PC-3 (cell line): Measurements from ENCODE around the gene CDH13. TPM values are rescaled to one million over a fixed set of nuclear protein-coding genes. Genes with fewer than 3 reads are reported as not detected.

Source experiments
- ATAC-seq: fragments of 200-7000 bp; cut with Tn5 transposase; 2 replicates; pipeline ENCODE4 v1.9.1; 2020; ENCODE audit warnings: mild to moderate bottlenecking, moderate library complexity
- BruUV-seq: library from RNA; stranded (reverse); fragments of 400-500 nt; replicated peaks from 2 replicates; lab custom pipeline; 2021; lab: Mats Ljungman, UMichigan
- CTCF ChIA-PET: fragments of 300-600 bp; sonication (Branson Sonifier 250); formaldehyde crosslinking; loops from one replicate; lab custom pipeline; 2022; ENCODE audit warnings: antibody characterized with exemption; lab: Charles Lee
- POLR2A ChIA-PET: fragments of 300-600 bp; sonication (Branson Sonifier 250); formaldehyde crosslinking; loops from one replicate; lab custom pipeline; 2022; ENCODE audit warnings: antibody characterized with exemption; ENCODE audit not compliant: unreplicated experiment; lab: Charles Lee
- DNase-seq: peaks from one replicate; pipeline ENCODE4 v3.0.0-alpha.2; 2015
- H2AFZ ChIP-seq: fragments of 300-600 bp; sonication (generic); 2 replicates; pipeline ENCODE4 v1.6.0; 2016; ENCODE audit warnings: antibody characterized with exemption, low read length
- H3F3A ChIP-seq: fragments of 300-600 bp; sonication (generic); one replicate; pipeline ENCODE4 v1.6.0; 2017; ENCODE audit warnings: antibody characterized with exemption, low read length, control low read depth, mild to moderate bottlenecking; ENCODE audit not compliant: unreplicated experiment
- H3K27ac ChIP-seq: fragments of 300-600 bp; sonication (generic); 2 replicates; pipeline ENCODE4 v1.5.1; 2016; ENCODE audit warnings: mild to moderate bottlenecking, low read length
- H3K27me3 ChIP-seq: fragments of 300-600 bp; sonication (generic); 2 replicates; pipeline ENCODE4 v1.6.1; 2016; ENCODE audit warnings: low read length, mixed read lengths
- H3K36me3 ChIP-seq: fragments of 300-600 bp; sonication (generic); 2 replicates; pipeline ENCODE4 v1.6.1; 2016; ENCODE audit warnings: low read depth, mixed run types, low read length, mixed read lengths
- H3K4me1 ChIP-seq: fragments of 300-600 bp; sonication (generic); 2 replicates; pipeline ENCODE4 v1.5.1; 2016; ENCODE audit warnings: low read length; ENCODE audit not compliant: insufficient read depth
- H3K4me2 ChIP-seq: fragments of 300-600 bp; sonication (generic); 2 replicates; pipeline ENCODE4 v1.6.0; 2016; ENCODE audit warnings: low read length
- H3K4me3 ChIP-seq: fragments of 300-600 bp; sonication (generic); 2 replicates; pipeline ENCODE4 v1.5.1; 2016; ENCODE audit warnings: mild to moderate bottlenecking, low read length, mixed read lengths
- H3K79me2 ChIP-seq: fragments of 300-600 bp; sonication (generic); 2 replicates; pipeline ENCODE4 v1.6.1; 2017; ENCODE audit warnings: low read length, mixed read lengths
- H3K9ac ChIP-seq: fragments of 300-600 bp; sonication (generic); 2 replicates; pipeline ENCODE4 v1.6.0; 2016; ENCODE audit warnings: mild to moderate bottlenecking, low read length
- H3K9me2 ChIP-seq: fragments of 300-600 bp; sonication (generic); replicated peaks from 2 replicates; pipeline ENCODE4 v1.6.1; 2016; ENCODE audit warnings: mixed run types, low read length, mixed read lengths
- H3K9me3 ChIP-seq: fragments of 300-600 bp; sonication (generic); 2 replicates; pipeline ENCODE4 v1.6.1; 2016; ENCODE audit warnings: low read length, mixed read lengths
- H4K20me1 ChIP-seq: fragments of 300-600 bp; sonication (generic); 2 replicates; pipeline ENCODE4 v1.6.1; 2016; ENCODE audit warnings: low read length, mixed read lengths
- CTCF ChIP-seq: fragments of 300-600 bp; sonication (generic); conservative IDR thresholded peaks from 2 replicates; pipeline ENCODE4 v1.5.1; 2017; ENCODE audit warnings: antibody characterized with exemption, low read depth, mild to moderate bottlenecking, low read length
- EZH2 ChIP-seq: fragments of 300-600 bp; sonication (generic); IDR thresholded peaks from one replicate; pipeline ENCODE4 v1.6.1; 2017; ENCODE audit warnings: antibody characterized with exemption, mild to moderate bottlenecking, low read length; ENCODE audit not compliant: unreplicated experiment
- EZH2phosphoT487 ChIP-seq: fragments of 300-600 bp; sonication (generic); IDR thresholded peaks from 2 replicates; pipeline ENCODE4 v1.6.1; 2018; ENCODE audit warnings: mild to moderate bottlenecking, antibody characterized with exemption, low read length, borderline replicate concordance
- intact Hi-C: fragments of 100-400 bp; cut with micrococcal nuclease; formaldehyde crosslinking; loops from 2 replicates; pipeline ENCODE4 v1.9.0; 2023
- total RNA-seq: library from RNA; depleted of rRNA; stranded (reverse); fragments of >200 nt; gene quantifications from 2 replicates; pipeline ENCODE4 v1.2.3, GENCODE V29; 2014

The CDH13 gene
- total RNA-seq, 1 experiment from 2014 or later, result 0.36 TPM

DNA sequence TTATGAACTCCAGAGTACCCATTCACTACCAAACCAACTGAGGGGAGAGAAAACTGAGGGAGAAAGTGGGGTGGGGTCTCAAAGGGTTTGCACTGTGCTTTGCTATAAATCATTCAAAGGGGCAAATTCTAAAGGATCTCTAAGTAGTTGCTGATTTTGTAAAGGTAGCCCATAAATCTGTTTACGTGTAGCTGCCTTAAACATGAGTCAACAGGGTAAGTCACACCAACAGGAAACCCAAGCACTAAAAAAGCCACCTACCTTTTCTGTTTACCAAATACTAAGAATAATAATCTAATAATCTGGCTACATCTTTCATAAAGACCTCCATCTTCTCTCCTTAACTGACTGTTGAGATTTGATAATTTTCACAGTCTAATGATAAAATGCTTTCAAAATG is 1172.6 kb downstream of the CDH13 start:
- Histone ChIP-seq H3K4me2 (0 out of 2 replicates have a peak overlapping the region, but pooled peaks have one; percentile 20), H3K4me3 (no peak overlapping the region), H3K36me3 (no peaks in the 10 kb centered on the region), H3K79me2 (no peaks in the 10 kb centered on the region), H2AFZ (no peak overlapping the region), H3K27ac (no peak overlapping the region), H3K9me3 (no peaks in the 10 kb centered on the region), H3F3A (no peaks in the 10 kb centered on the region), H4K20me1 (no peaks in the 10 kb centered on the region), H3K4me1 (peaks cover 47% of the 10 kb centered on the region), H3K9ac (no peak overlapping the region), H3K27me3 (no peaks in the 10 kb centered on the region), H3K9me2 (no peaks in the 10 kb centered on the region)
- ChIA-PET CTCF (no interaction called here), POLR2A (no interaction called here)
- BruUV-seq, result no TSS peak
- ATAC-seq (no peak), DNase-seq (peak; percentile 54)
- intact Hi-C loops, result no loop called here
- no peak for TF ChIP-seq CTCF
- TF ChIP-seq EZH2, result no peak
- no peak for TF ChIP-seq EZH2phosphoT487

GRCh38 chr16:83802135-83802534 is 1175.4 kb downstream of the CDH13 start:
- Histone ChIP-seq H3K9me3 (no peaks in the 10 kb centered on the region), H3K4me3 (peak overlapping the region; percentile 63), H2AFZ (peak overlapping the region; percentile 56), H3K4me2 (peak overlapping the region; percentile 83), H3K9me2 (no peaks in the 10 kb centered on the region), H4K20me1 (no peaks in the 10 kb centered on the region), H3F3A (no peaks in the 10 kb centered on the region), H3K36me3 (no peaks in the 10 kb centered on the region), H3K4me1 (peaks cover 41% of the 10 kb centered on the region), H3K27ac (peak overlapping the region; percentile 95), H3K9ac (peak overlapping the region; percentile 71), H3K79me2 (no peaks in the 10 kb centered on the region), H3K27me3 (no peaks in the 10 kb centered on the region)
- ATAC-seq (peak; percentile 56), DNase-seq (peak; percentile 93)
- CTCF ChIA-PET, result no interaction called here
- POLR2A ChIA-PET, result no interaction called here
- intact Hi-C loops, result no loop called here
- TF ChIP-seq CTCF, result no peak
- no peak for TF ChIP-seq EZH2
- BruUV-seq, result no TSS peak

GRCh38 chr16:83802554-83803205 is 1175.9 kb downstream of the CDH13 start:
- peaks cover 41% of the 10 kb centered on the region for H3K4me1 ChIP-seq
- H3K79me2 ChIP-seq, result no peaks in the 10 kb centered on the region
- no peaks in the 10 kb centered on the region for H3K27me3 ChIP-seq
- no peak for TF ChIP-seq CTCF
- TF ChIP-seq EZH2phosphoT487, result no peak
- no peak for TF ChIP-seq EZH2
- ATAC-seq, result peak; percentile 18
- no peaks in the 10 kb centered on the region for H3K9me3 ChIP-seq
- peak overlapping the region; percentile 63 for H3K4me3 ChIP-seq
- intact Hi-C loops, result no loop called here
- POLR2A ChIA-PET, result interaction anchor here (0.5 kb wide), 1 partner anchor 28 kb away, joined by 8 read pairs; no protein-coding TSS in a partner anchor
- H3F3A ChIP-seq, result no peaks in the 10 kb centered on the region
- DNase-seq, result peak; percentile 32
- CTCF ChIA-PET, result no interaction called here
- H3K9me2 ChIP-seq, result no peaks in the 10 kb centered on the region
- peak overlapping the region; percentile 95 for H3K27ac ChIP-seq
- peak overlapping the region; percentile 56 for H2AFZ ChIP-seq
- peak overlapping the region; percentile 71 for H3K9ac ChIP-seq
- BruUV-seq, result TSS peak; percentile 98
- no peaks in the 10 kb centered on the region for H4K20me1 ChIP-seq
- H3K4me2 ChIP-seq, result peak overlapping the region; percentile 83
- no peaks in the 10 kb centered on the region for H3K36me3 ChIP-seq
